Measurements from ENCODE around the gene MEGF10.

MEGF10 gene

GRCh38 chr5:127398508-127398907 lies 107.9 kb downstream of the MEGF10 start:
- TF ChIP-seq USF1 (IDR thresholded peaks at IDR 0.05) (no peak), CREB1 (IDR thresholded peaks at IDR 0.05; ENCODE audit: low read depth) (no peak)

GRCh38 chr5:127399068-127399467 lies 108.5 kb downstream of the MEGF10 start:
- TF ChIP-seq REST (IDR thresholded peaks at IDR 0.05; ENCODE audit: low read depth) (no peak), RAD21 (IDR thresholded peaks at IDR 0.05; ENCODE audit: low read depth) (no peak), USF1 (IDR thresholded peaks at IDR 0.05) (no peak), CEBPB (IDR thresholded peaks at IDR 0.05) (no peak), TCF12 (IDR thresholded peaks at IDR 0.05; ENCODE audit: low read depth) (no peak)

GRCh38 chr5:127400539-127400938 lies 109.9 kb downstream of the MEGF10 start:
- TF ChIP-seq TEAD4 (IDR thresholded peaks at IDR 0.05) (no peak), TCF12 (IDR thresholded peaks at IDR 0.05; ENCODE audit: low read depth) (no peak), ZBTB7A (IDR thresholded peaks at IDR 0.05; ENCODE audit: low read depth) (no peak), YY1 (IDR thresholded peaks at IDR 0.05; ENCODE audit: low read depth) (no peak), RAD21 (IDR thresholded peaks at IDR 0.05; ENCODE audit: low read depth) (no peak), MAX (IDR thresholded peaks at IDR 0.05) (no peak), CREB1 (IDR thresholded peaks at IDR 0.05; ENCODE audit: low read depth) (no peak), REST (IDR thresholded peaks at IDR 0.05; ENCODE audit: low read depth) (no peak)

- TF ChIP-seq TCF12 (IDR thresholded peaks at IDR 0.05; ENCODE audit: low read depth) (no peak), NFIC (IDR thresholded peaks at IDR 0.05) (no peak), RAD21 (IDR thresholded peaks at IDR 0.05; ENCODE audit: low read depth) (no peak), ZBTB7A (IDR thresholded peaks at IDR 0.05; ENCODE audit: low read depth) (no peak), EP300 (IDR thresholded peaks at IDR 0.05; ENCODE audit: borderline replicate concordance) (no peak), REST (IDR thresholded peaks at IDR 0.05; ENCODE audit: low read depth) (no peak)
Measured at GRCh38 chr5:127400946-127401670, 110.5 kb downstream of the MEGF10 start.

GRCh38 chr5:127402361-127402760 lies 111.8 kb downstream of the MEGF10 start:
- TF ChIP-seq USF1 (IDR thresholded peaks at IDR 0.05) (no peak), ZBTB7A (IDR thresholded peaks at IDR 0.05; ENCODE audit: low read depth) (no peak)

GRCh38 chr5:127404190-127404589 lies 113.6 kb downstream of the MEGF10 start:
- TF ChIP-seq CEBPB (IDR thresholded peaks at IDR 0.05) = no peak
- no peak for TF ChIP-seq EGR1 (IDR thresholded peaks at IDR 0.05)
- TF ChIP-seq ZBTB7A (IDR thresholded peaks at IDR 0.05; ENCODE audit: low read depth) = no peak
- no peak for TF ChIP-seq YY1 (IDR thresholded peaks at IDR 0.05; ENCODE audit: low read depth)
- TF ChIP-seq TCF12 (IDR thresholded peaks at IDR 0.05; ENCODE audit: low read depth) = no peak
- no peak for TF ChIP-seq MAX (IDR thresholded peaks at IDR 0.05)
- no peak for TF ChIP-seq CREB1 (IDR thresholded peaks at IDR 0.05; ENCODE audit: low read depth)
- no peak for TF ChIP-seq REST (IDR thresholded peaks at IDR 0.05; ENCODE audit: low read depth)
- no peak for TF ChIP-seq TAF1 (IDR thresholded peaks at IDR 0.05; ENCODE audit: low read depth)
- TF ChIP-seq EP300 (IDR thresholded peaks at IDR 0.05; ENCODE audit: borderline replicate concordance) = no peak
- no peak for TF ChIP-seq FOXM1 (IDR thresholded peaks at IDR 0.05; ENCODE audit: borderline replicate concordance, low read depth)
- TF ChIP-seq NFIC (IDR thresholded peaks at IDR 0.05) = no peak
- no peak for TF ChIP-seq TEAD4 (IDR thresholded peaks at IDR 0.05)
- no peak for TF ChIP-seq USF1 (IDR thresholded peaks at IDR 0.05)
- no peak for TF ChIP-seq RAD21 (IDR thresholded peaks at IDR 0.05; ENCODE audit: low read depth)
